HCT116 (cell line): ENCODE measurements around the gene ZNF12.
"Not testable (repeated sequence)": the region's sequence is repeated elsewhere in the genome, so short reads cannot be mapped to it uniquely, and the experiment has no call there.

Experiments used
- ATF3 ChIP-seq: IDR thresholded peaks from 2 replicates; pipeline ENCODE4 v1.6.1; 2012
- CBX3 ChIP-seq: IDR thresholded peaks from 2 replicates; pipeline ENCODE4 v1.6.1; 2012; ENCODE audit warnings: low read depth
- EZH2 ChIP-seq: fragments of 200-600 bp; sonication (generic); IDR thresholded peaks from 2 replicates; pipeline ENCODE4 v1.6.1; 2017; ENCODE audit warnings: antibody characterized with exemption, mixed run types
- EZH2phosphoT487 ChIP-seq: fragments of 200-600 bp; IDR thresholded peaks from 2 replicates; pipeline ENCODE4 v1.6.1; 2018; ENCODE audit warnings: antibody characterized with exemption, borderline replicate concordance
- MAX ChIP-seq: IDR thresholded peaks from 2 replicates; pipeline ENCODE4 v1.6.1; 2012
- POLR2A ChIP-seq: IDR thresholded peaks from 2 replicates; pipeline ENCODE4 v1.7.0; 2011; ENCODE audit warnings: borderline replicate concordance; ENCODE audit not compliant: insufficient read depth, insufficient read length; ENCODE audit errors: extremely low read depth
- RAD21 ChIP-seq: IDR thresholded peaks from 2 replicates; pipeline ENCODE4 v1.6.1; 2012; ENCODE audit warnings: low read depth, mild to moderate bottlenecking
- SRF ChIP-seq: IDR thresholded peaks from 2 replicates; pipeline ENCODE4 v1.6.1; 2012; ENCODE audit warnings: low read depth
- YY1 ChIP-seq: IDR thresholded peaks from 2 replicates; pipeline ENCODE4 v1.6.1; 2011; ENCODE audit warnings: low read length, low read depth, moderate library complexity, mild to moderate bottlenecking; ENCODE audit not compliant: insufficient replicate concordance; ENCODE audit errors: extremely low read depth
- TF ChIP-seq, protein P1 (sequence below), 3 experiments: fragments of 200-600 bp in 1 of 3; sonication (generic) in 1 of 3; IDR thresholded peaks in 2 of 3; conservative IDR thresholded peaks in 1 of 3; 2 replicates each; pipeline ENCODE4 v1.5.1; 2012 to 2017; ENCODE audit warnings: low read depth in 2 of 3, low read length in 2 of 3, antibody characterized with exemption in 1 of 3, borderline replicate concordance in 1 of 3, control low read depth in 1 of 3, mild to moderate bottlenecking in 1 of 3, mixed read lengths in 1 of 3, mixed run types in 1 of 3, moderate library complexity in 1 of 3; ENCODE audit not compliant: insufficient read depth in 1 of 3
- TF ChIP-seq, protein P2 (sequence below): IDR thresholded peaks from 2 replicates; pipeline ENCODE4 v1.6.1; 2012; ENCODE audit warnings: low read depth

DNA sequence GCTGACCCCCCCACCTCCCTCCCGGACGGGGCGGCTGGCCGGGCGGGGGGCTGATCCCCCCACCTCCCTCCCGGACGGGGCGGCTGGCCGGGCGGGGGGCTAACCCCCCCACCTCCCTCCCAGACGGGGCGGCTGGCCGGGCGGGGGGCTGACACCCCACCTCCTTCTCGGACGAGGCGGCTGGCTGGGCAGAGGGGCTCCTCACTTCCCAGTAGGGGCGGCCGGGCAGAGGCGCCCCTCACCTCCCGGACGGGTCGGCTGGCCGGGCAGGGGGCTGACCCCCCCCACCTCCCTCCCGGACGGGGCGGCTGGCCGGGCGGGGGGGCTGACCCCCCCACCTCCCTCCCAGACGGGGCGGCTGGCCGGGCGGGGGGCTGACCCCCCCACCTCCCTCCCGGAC is 35.9 kb downstream of the ZNF12 start:
- TF ChIP-seq, protein P1, sequence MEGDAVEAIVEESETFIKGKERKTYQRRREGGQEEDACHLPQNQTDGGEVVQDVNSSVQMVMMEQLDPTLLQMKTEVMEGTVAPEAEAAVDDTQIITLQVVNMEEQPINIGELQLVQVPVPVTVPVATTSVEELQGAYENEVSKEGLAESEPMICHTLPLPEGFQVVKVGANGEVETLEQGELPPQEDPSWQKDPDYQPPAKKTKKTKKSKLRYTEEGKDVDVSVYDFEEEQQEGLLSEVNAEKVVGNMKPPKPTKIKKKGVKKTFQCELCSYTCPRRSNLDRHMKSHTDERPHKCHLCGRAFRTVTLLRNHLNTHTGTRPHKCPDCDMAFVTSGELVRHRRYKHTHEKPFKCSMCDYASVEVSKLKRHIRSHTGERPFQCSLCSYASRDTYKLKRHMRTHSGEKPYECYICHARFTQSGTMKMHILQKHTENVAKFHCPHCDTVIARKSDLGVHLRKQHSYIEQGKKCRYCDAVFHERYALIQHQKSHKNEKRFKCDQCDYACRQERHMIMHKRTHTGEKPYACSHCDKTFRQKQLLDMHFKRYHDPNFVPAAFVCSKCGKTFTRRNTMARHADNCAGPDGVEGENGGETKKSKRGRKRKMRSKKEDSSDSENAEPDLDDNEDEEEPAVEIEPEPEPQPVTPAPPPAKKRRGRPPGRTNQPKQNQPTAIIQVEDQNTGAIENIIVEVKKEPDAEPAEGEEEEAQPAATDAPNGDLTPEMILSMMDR (IDR thresholded peaks at IDR 0.05 in 2 of 3, conservative IDR thresholded peaks at IDR 0.05 in 1 of 3; ENCODE audit: borderline replicate concordance in 1 of 3, insufficient read depth in 1 of 3, low read depth in 2 of 3, low read length in 2 of 3), result not testable (repeated sequence)
- TF ChIP-seq POLR2A, MAX, CBX3, YY1, EZH2, EZH2phosphoT487, RAD21, ATF3, SRF: not testable (repeated sequence)
- TF ChIP-seq, protein P2, sequence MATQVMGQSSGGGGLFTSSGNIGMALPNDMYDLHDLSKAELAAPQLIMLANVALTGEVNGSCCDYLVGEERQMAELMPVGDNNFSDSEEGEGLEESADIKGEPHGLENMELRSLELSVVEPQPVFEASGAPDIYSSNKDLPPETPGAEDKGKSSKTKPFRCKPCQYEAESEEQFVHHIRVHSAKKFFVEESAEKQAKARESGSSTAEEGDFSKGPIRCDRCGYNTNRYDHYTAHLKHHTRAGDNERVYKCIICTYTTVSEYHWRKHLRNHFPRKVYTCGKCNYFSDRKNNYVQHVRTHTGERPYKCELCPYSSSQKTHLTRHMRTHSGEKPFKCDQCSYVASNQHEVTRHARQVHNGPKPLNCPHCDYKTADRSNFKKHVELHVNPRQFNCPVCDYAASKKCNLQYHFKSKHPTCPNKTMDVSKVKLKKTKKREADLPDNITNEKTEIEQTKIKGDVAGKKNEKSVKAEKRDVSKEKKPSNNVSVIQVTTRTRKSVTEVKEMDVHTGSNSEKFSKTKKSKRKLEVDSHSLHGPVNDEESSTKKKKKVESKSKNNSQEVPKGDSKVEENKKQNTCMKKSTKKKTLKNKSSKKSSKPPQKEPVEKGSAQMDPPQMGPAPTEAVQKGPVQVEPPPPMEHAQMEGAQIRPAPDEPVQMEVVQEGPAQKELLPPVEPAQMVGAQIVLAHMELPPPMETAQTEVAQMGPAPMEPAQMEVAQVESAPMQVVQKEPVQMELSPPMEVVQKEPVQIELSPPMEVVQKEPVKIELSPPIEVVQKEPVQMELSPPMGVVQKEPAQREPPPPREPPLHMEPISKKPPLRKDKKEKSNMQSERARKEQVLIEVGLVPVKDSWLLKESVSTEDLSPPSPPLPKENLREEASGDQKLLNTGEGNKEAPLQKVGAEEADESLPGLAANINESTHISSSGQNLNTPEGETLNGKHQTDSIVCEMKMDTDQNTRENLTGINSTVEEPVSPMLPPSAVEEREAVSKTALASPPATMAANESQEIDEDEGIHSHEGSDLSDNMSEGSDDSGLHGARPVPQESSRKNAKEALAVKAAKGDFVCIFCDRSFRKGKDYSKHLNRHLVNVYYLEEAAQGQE, result not testable (repeated sequence)
